Measurements from ENCODE around the gene ERC1. TPM values are rescaled to one million over a fixed set of nuclear protein-coding genes. Genes with fewer than 3 reads are reported as not detected.

ERC1 gene
- total and polyA plus RNA-seq, 2 donors from 2014 or later, result 5.1 to 68.3 TPM

DNA sequence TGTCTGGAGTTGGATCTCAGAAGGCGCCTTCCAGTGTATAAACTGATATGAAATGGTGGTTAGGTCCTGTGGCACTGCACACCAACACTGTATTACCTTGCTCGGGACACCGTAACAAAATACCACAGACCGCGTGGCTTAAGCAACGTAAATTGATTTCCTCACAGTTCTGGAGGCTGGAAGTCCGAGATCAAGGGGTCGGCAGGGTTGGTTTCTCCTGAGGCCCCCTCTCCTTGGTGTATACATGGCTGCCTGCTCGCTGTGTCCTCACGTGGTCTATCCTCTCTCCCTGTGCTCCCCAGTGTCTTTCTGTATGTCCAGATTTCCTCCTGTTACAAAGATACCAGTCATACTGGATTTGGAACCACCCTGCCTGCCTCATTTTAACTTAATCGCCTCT lies 475.0 kb downstream of the ERC1 start:
- Histone ChIP-seq H3K36me3 (ENCODE audit: control insufficient read depth in 2 of 3, insufficient read depth in 3 of 3, low read length in 3 of 3) (no peaks in the 10 kb centered on the region), H3K9ac (ENCODE audit: low read length in 3 of 3) (no peak overlapping the region), H3K27me3 (ENCODE audit: control insufficient read depth, insufficient read depth, low read length) (no peaks in the 10 kb centered on the region), H3K27ac (ENCODE audit: low read depth in 2 of 2, low read length in 2 of 2) (no peak overlapping the region), H3K4me3 (ENCODE audit: low read length in 3 of 3) (no peak overlapping the region), H3K9me3 (ENCODE audit: control insufficient read depth in 2 of 3, insufficient read depth in 1 of 3, low read length in 3 of 3) (no peaks in the 10 kb centered on the region), H3K4me1 (ENCODE audit: control insufficient read depth in 2 of 3, insufficient read depth in 2 of 3, low read depth in 1 of 3, low read length in 3 of 3) (peaks cover 0 to 2% (median 0%) of the 10 kb centered on the region in 3 donors)
- TF ChIP-seq, protein P1, sequence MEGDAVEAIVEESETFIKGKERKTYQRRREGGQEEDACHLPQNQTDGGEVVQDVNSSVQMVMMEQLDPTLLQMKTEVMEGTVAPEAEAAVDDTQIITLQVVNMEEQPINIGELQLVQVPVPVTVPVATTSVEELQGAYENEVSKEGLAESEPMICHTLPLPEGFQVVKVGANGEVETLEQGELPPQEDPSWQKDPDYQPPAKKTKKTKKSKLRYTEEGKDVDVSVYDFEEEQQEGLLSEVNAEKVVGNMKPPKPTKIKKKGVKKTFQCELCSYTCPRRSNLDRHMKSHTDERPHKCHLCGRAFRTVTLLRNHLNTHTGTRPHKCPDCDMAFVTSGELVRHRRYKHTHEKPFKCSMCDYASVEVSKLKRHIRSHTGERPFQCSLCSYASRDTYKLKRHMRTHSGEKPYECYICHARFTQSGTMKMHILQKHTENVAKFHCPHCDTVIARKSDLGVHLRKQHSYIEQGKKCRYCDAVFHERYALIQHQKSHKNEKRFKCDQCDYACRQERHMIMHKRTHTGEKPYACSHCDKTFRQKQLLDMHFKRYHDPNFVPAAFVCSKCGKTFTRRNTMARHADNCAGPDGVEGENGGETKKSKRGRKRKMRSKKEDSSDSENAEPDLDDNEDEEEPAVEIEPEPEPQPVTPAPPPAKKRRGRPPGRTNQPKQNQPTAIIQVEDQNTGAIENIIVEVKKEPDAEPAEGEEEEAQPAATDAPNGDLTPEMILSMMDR (IDR thresholded peaks at IDR 0.05; ENCODE audit: borderline replicate concordance, extremely low read depth, insufficient read depth), result no peak
- DNase-seq (peak in 1 of 5 donors; percentile 21), FAIRE-seq (no peak)
- intact Hi-C loops (cut with DNase I), result no loop called here

DNA sequence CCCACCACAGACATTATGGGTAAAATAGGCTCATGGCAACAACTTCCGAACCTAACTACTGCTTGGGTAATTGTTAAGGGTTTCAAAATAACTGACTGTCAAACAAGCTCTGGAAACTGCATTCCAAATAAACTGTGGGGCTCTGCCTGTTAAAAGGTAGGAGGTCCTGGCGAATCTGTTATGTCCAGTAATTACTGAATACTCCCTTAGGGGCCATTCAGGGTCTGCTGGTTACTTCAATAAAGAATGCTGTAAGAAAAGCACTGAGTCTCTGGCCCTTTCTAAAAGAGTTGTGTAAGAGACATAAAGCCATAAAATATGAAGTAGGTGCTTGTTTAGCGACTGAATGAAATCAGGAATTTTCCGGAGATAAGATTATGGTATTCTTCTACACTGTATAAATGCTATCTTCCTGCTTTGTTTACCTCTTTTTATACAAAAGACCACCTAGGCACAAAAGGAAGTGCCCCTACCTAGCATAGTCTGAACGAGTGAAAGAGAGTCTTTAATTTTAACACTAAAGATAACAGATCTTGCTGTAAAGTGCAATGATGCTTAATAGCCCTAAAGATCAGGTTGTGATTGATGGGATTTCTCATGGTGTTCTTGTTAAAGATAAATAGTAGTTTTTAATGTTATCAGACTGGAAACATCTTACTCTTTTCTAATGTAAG lies 475.6 kb downstream of the ERC1 start:
- FAIRE-seq (no peak), DNase-seq (peak in 2 of 5 donors; percentile 62 to 70)
- no peaks in the 10 kb centered on the region for H3K36me3 ChIP-seq (ENCODE audit: control insufficient read depth in 2 of 3, insufficient read depth in 3 of 3, low read length in 3 of 3)
- H3K4me1 ChIP-seq (ENCODE audit: control insufficient read depth in 2 of 3, insufficient read depth in 2 of 3, low read depth in 1 of 3, low read length in 3 of 3), result peaks cover 0 to 2% (median 0%) of the 10 kb centered on the region in 3 donors
- no peaks in the 10 kb centered on the region for H3K27me3 ChIP-seq (ENCODE audit: control insufficient read depth, insufficient read depth, low read length)
- no peak overlapping the region for H3K4me3 ChIP-seq (ENCODE audit: low read length in 3 of 3)
- TF ChIP-seq, protein P1 (IDR thresholded peaks at IDR 0.05; ENCODE audit: borderline replicate concordance, extremely low read depth, insufficient read depth), result no peak
- H3K9me3 ChIP-seq (ENCODE audit: control insufficient read depth in 2 of 3, insufficient read depth in 1 of 3, low read length in 3 of 3), result no peaks in the 10 kb centered on the region
- intact Hi-C loops (cut with DNase I), result no loop called here
- H3K27ac ChIP-seq (ENCODE audit: low read depth in 2 of 2, low read length in 2 of 2), result no peak overlapping the region
- H3K9ac ChIP-seq (ENCODE audit: low read length in 3 of 3), result no peak overlapping the region

DNA sequence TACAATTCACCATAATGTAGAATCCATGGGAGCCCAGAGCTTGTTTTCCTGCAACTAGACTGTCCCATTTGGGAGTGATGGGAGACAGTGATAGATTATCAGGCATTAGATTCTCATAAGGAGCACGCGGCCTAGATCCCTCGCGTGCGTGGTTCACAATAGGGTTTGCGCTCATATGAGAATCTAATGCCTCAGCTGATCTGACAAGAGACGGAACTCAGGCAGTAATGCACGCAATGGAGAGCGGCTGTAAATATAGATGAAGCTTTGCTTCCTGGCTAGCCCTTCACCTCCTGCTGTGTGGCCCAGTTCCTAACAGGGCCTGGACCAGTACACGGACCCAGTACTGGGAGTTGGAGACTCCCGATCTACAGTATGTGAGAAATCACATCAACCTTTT lies 476.7 kb downstream of the ERC1 start:
- no peaks in the 10 kb centered on the region for H3K27me3 ChIP-seq (ENCODE audit: control insufficient read depth, insufficient read depth, low read length)
- TF ChIP-seq, protein P1 (IDR thresholded peaks at IDR 0.05; ENCODE audit: borderline replicate concordance, extremely low read depth, insufficient read depth), result no peak
- no peak overlapping the region for H3K27ac ChIP-seq (ENCODE audit: low read depth in 2 of 2, low read length in 2 of 2)
- no peak overlapping the region for H3K9ac ChIP-seq (ENCODE audit: low read length in 3 of 3)
- DNase-seq (no peak), FAIRE-seq (no peak)
- H3K36me3 ChIP-seq (ENCODE audit: control insufficient read depth in 2 of 3, insufficient read depth in 3 of 3, low read length in 3 of 3), result no peaks in the 10 kb centered on the region
- H3K4me3 ChIP-seq (ENCODE audit: low read length in 3 of 3), result no peak overlapping the region
- H3K4me1 ChIP-seq (ENCODE audit: control insufficient read depth in 2 of 3, insufficient read depth in 2 of 3, low read depth in 1 of 3, low read length in 3 of 3), result peaks cover 0 to 4% (median 0%) of the 10 kb centered on the region in 3 donors
- intact Hi-C loops (cut with DNase I), result no loop called here
- no peaks in the 10 kb centered on the region for H3K9me3 ChIP-seq (ENCODE audit: control insufficient read depth in 2 of 3, insufficient read depth in 1 of 3, low read length in 3 of 3)

All from kidney (tissue), 14 donors.